ENCODE measurements around the gene LTF. TPM values are rescaled to one million over a fixed set of nuclear protein-coding genes. Genes with fewer than 3 reads are reported as not detected.

The LTF gene
- total and polyA plus RNA-seq, 7 donors = 0.73 to 3.8 (median 2.0) TPM

DNA sequence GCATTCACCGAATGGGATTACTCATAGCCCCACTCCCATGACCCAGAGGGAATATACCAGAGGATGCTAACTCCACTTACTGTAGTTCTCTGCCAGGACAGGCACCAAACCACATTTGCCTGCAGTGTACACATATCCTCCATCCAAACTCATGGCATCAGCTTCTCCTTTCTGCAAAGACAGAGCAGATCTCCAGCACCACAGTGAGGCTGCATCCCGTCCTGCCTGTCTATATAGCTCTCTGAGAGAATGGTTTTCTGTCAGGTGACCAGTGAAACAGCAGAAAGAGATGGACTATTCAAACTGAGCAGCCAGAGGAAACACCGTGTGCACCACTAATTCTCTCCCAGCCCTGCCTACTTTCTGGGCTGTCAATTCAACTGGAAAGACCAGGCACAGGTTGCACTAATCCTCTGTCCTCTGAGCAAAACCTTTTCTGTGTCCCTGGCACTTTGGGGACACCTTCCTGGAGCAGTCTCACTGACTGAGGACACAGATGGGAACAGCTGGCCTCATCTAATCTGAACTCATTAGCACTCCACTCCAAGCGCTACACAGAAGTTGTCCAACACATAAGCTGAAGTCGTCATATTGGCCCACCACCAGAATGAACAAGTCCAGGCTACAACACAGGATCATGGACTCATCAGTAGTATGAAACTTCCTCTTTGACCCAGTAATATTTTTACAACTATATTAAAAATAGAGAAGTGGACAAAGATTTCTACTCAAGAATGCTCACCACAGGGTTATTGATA, 17.3 kb downstream of the LTF start:
- H3K36me3 ChIP-seq (ENCODE audit: insufficient read depth in 1 of 2, low read depth in 1 of 2) = no peaks in the 10 kb centered on the region
- H3K4me3 ChIP-seq = no peak overlapping the region
- no peak overlapping the region for H3K27ac ChIP-seq
- intact Hi-C loops (cut with DNase I) = no loop called here
- no peaks in the 10 kb centered on the region for H3K9me3 ChIP-seq
- DNase-seq = no peak
- no peaks in the 10 kb centered on the region for H3K27me3 ChIP-seq (ENCODE audit: insufficient read depth in 3 of 3, low read length in 2 of 3)
- no peak for TF ChIP-seq CTCF (IDR thresholded peaks at IDR 0.05)
- no peaks in the 10 kb centered on the region for H3K4me1 ChIP-seq
- ATAC-seq = peak in 1 of 4 donors; percentile 27
- 50 to 52% (median 52%) methylated on average over 5 of the region's 5 CpGs for WGBS, 3 donors

DNA sequence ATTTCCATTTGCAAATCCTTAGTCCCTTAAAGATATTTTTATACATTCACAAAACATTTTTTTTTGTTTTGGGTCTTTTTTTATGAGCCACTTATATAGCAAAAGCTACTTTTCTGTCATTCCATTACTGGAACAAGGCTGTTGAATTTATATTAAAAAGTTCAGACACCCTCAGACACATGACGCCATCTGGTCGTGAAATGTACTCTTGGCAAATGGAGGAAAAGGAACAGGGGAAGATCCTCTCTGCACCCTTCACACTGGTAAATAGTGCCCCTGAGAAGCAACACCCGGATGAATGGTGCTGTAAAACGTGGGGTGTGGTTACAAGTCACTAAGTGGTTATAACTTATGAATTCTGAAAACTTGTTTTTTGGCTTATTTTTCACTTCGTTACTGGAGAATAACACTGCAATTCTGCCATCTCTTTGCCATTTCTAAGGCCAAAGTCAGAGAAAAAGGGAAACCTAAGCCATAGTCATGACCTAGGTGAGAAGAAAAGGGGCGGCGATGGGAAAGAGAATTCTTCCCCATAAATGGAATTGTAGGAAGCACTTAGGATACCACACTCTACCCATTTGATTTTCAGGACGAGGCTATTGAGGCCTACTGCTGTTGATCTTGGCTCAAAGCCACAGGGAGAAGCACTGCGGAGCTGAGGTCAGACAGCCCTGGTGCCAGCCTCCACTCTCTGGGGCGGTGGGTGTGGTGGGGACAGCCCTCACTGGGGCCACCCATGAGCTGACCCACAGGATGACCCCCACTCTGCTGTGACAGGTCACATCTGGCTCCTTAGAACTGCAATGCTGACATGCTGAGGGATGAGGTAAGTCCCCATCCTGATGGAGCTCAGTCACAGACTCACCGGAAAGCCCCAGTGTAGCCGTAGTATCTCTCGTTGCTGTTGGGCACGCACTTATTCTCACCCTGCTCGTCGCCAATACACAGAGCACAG, 21.9 kb downstream of the LTF start:
- no peaks in the 10 kb centered on the region for H3K4me1 ChIP-seq
- H3K36me3 ChIP-seq (ENCODE audit: insufficient read depth in 1 of 2, low read depth in 1 of 2) = no peaks in the 10 kb centered on the region
- no peak for DNase-seq
- 71 to 81% (median 77%) methylated on average over 16 of the region's 16 CpGs for WGBS, 3 donors
- no peak overlapping the region for H3K4me3 ChIP-seq
- no peak for TF ChIP-seq CTCF (IDR thresholded peaks at IDR 0.05)
- no peaks in the 10 kb centered on the region for H3K27me3 ChIP-seq (ENCODE audit: insufficient read depth in 3 of 3, low read length in 2 of 3)
- ATAC-seq = peak in 2 of 4 donors; percentile 22 to 71
- H3K9me3 ChIP-seq = no peaks in the 10 kb centered on the region
- no peak overlapping the region for H3K27ac ChIP-seq
- intact Hi-C loops (cut with DNase I) = no loop called here

GRCh38 chr3:46440531-46441294, 24.0 kb downstream of the LTF start:
- no peak overlapping the region for H3K27ac ChIP-seq
- no peaks in the 10 kb centered on the region for H3K4me1 ChIP-seq
- no peaks in the 10 kb centered on the region for H3K36me3 ChIP-seq (ENCODE audit: insufficient read depth in 1 of 2, low read depth in 1 of 2)
- intact Hi-C loops (cut with DNase I) = no loop called here
- TF ChIP-seq CTCF (IDR thresholded peaks at IDR 0.05) = no peak
- 78 to 82% (median 82%) methylated on average over 4 of the region's 4 CpGs for WGBS, 3 donors
- H3K27me3 ChIP-seq (ENCODE audit: insufficient read depth in 3 of 3, low read length in 2 of 3) = no peaks in the 10 kb centered on the region
- ATAC-seq (no peak), DNase-seq (no peak)
- H3K4me3 ChIP-seq = no peak overlapping the region
- no peaks in the 10 kb centered on the region for H3K9me3 ChIP-seq

DNA sequence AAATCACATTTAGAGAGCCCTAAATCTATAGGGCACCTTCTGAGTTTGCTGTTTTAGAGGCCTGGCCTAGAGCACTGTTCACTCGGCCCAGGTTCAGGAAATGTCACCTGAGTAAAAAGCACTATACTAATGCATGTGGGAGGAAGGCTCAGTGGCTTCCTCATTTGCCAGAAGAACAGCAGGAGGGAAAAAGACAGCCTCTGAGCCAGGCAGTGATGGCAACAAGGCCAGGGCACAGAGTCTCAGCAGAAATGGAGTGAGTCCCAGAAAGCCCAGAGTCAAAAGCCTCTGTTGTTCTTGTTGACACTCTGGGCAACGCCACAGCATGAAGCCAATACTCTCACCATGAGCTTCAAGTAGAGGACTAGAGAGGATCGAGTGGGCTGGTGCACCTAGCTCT, 25.9 kb downstream of the LTF start:
- Histone ChIP-seq H3K4me3 (no peak overlapping the region), H3K36me3 (ENCODE audit: insufficient read depth in 1 of 2, low read depth in 1 of 2) (no peaks in the 10 kb centered on the region), H3K9me3 (no peaks in the 10 kb centered on the region), H3K4me1 (no peaks in the 10 kb centered on the region), H3K27me3 (ENCODE audit: insufficient read depth in 3 of 3, low read length in 2 of 3) (no peaks in the 10 kb centered on the region), H3K27ac (no peak overlapping the region)
- ATAC-seq (no peak), DNase-seq (no peak)
- WGBS, 3 donors = 84 to 90% (median 88%) methylated on average over 3 of the region's 3 CpGs
- intact Hi-C loops (cut with DNase I) = no loop called here
- TF ChIP-seq CTCF (IDR thresholded peaks at IDR 0.05) = no peak
